IMR-90 (cell line): Measurements from ENCODE around the gene KXD1. TPM values are rescaled to one million over a fixed set of nuclear protein-coding genes. Genes with fewer than 3 reads are reported as not detected.

Experiments used
- ATAC-seq: fragments of 200-7000 bp; cut with Tn5 transposase; 2 replicates; pipeline ENCODE4 v1.9.1; 2020; ENCODE audit warnings: low read depth, mild to moderate bottlenecking, moderate library complexity
- BruUV-seq: library from RNA; stranded (reverse); fragments of 400-500 nt; replicated peaks from 2 replicates; lab custom pipeline; 2021; lab: Mats Ljungman, UMichigan
- CTCF ChIA-PET: fragments of 300-600 bp; formaldehyde crosslinking; extraction: SDS; loops from one replicate; lab custom pipeline; 2021; ENCODE audit warnings: antibody characterized with exemption; lab: Yijun Ruan, JAX
- POLR2A ChIA-PET: fragments of 300-600 bp; sonication (Branson Sonifier 250); formaldehyde crosslinking; loops from one replicate; lab custom pipeline; 2022; ENCODE audit warnings: antibody characterized with exemption; ENCODE audit not compliant: unreplicated experiment; lab: Charles Lee
- DNase-seq: peaks from one replicate; pipeline ENCODE4 v3.0.0; 2013
- H2AFZ ChIP-seq: replicated peaks from 2 replicates; pipeline ENCODE3; 2013; ENCODE audit warnings: low read length, mild to moderate bottlenecking; ENCODE audit not compliant: poor library complexity
- H2AK5ac ChIP-seq: 2 replicates; pipeline ENCODE4 v1.6.1; 2013; ENCODE audit warnings: low read depth, low read length, inconsistent platforms
- H2AK9ac ChIP-seq: replicated peaks from 2 replicates; pipeline ENCODE3; 2013; ENCODE audit warnings: mild to moderate bottlenecking, low read depth, low read length, moderate library complexity; ENCODE audit not compliant: poor library complexity
- H2BK120ac ChIP-seq: 2 replicates; pipeline ENCODE4 v1.6.1; 2013; ENCODE audit warnings: low read depth, low read length, inconsistent platforms
- H2BK15ac ChIP-seq: 3 replicates; pipeline ENCODE4 v1.6.1; 2013; ENCODE audit warnings: low read depth, low read length, inconsistent platforms
- H2BK20ac ChIP-seq: 2 replicates; pipeline ENCODE4 v1.6.1; 2013; ENCODE audit warnings: low read depth, mild to moderate bottlenecking, inconsistent platforms, low read length, moderate library complexity
- H2BK5ac ChIP-seq: 2 replicates; pipeline ENCODE4 v1.6.1; 2013; ENCODE audit warnings: mild to moderate bottlenecking, low read depth, low read length, inconsistent platforms; ENCODE audit not compliant: poor library complexity, severe bottlenecking
- H3K14ac ChIP-seq: replicated peaks from 2 replicates; pipeline ENCODE4 v1.6.1; 2013; ENCODE audit warnings: low read depth, low read length, inconsistent platforms
- H3K18ac ChIP-seq: 2 replicates; pipeline ENCODE4 v1.6.1; 2013; ENCODE audit warnings: low read depth, low read length, control low read depth
- H3K23ac ChIP-seq: 2 replicates; pipeline ENCODE4 v1.6.1; 2013; ENCODE audit warnings: low read depth, low read length, inconsistent platforms
- H3K27ac ChIP-seq: 2 replicates; pipeline ENCODE4 v1.5.1; 2013; ENCODE audit warnings: mild to moderate bottlenecking, control low read depth, low read length; ENCODE audit not compliant: insufficient read depth
- H3K27me3 ChIP-seq: 2 replicates; pipeline ENCODE4 v1.6.1; 2013; ENCODE audit warnings: low read length; ENCODE audit not compliant: control insufficient read depth, insufficient read depth
- H3K36me3 ChIP-seq: 2 replicates; pipeline ENCODE4 v1.6.1; 2013; ENCODE audit warnings: low read length, mixed read lengths; ENCODE audit not compliant: control insufficient read depth, insufficient read depth
- H3K4ac ChIP-seq: 2 replicates; pipeline ENCODE4 v1.6.1; 2013; ENCODE audit warnings: low read depth, low read length, inconsistent platforms
- H3K4me1 ChIP-seq: 2 replicates; pipeline ENCODE4 v1.6.1; 2013; ENCODE audit warnings: low read length, mixed read lengths; ENCODE audit not compliant: control insufficient read depth, insufficient read depth
- H3K4me2 ChIP-seq: 2 replicates; pipeline ENCODE4 v1.6.1; 2013; ENCODE audit warnings: low read depth, mild to moderate bottlenecking, control low read depth, low read length, moderate library complexity
- H3K4me3 ChIP-seq: 2 replicates; pipeline ENCODE4 v1.5.1; 2013; ENCODE audit warnings: low read depth, mild to moderate bottlenecking, control low read depth, low read length, moderate library complexity; ENCODE audit not compliant: insufficient read depth
- H3K56ac ChIP-seq: 2 replicates; pipeline ENCODE4 v1.6.1; 2013; ENCODE audit warnings: low read length, inconsistent platforms; ENCODE audit not compliant: insufficient read depth; ENCODE audit errors: extremely low read depth
- H3K79me1 ChIP-seq, 2 experiments: 2 replicates each; pipeline ENCODE4 v1.6.1; 2013; ENCODE audit warnings: low read length in 2 of 2, inconsistent platforms in 1 of 2, low read depth in 1 of 2
- H3K9ac ChIP-seq: 2 replicates; pipeline ENCODE4 v1.6.1; 2013; ENCODE audit warnings: low read depth, low read length, control low read depth
- H3K9me1 ChIP-seq: 2 replicates; pipeline ENCODE4 v1.6.1; 2013; ENCODE audit warnings: low read length, inconsistent platforms; ENCODE audit not compliant: insufficient read depth
- H3K9me3 ChIP-seq: 2 replicates; pipeline ENCODE4 v1.6.1; 2013; ENCODE audit warnings: low read length; ENCODE audit not compliant: control insufficient read depth, insufficient read depth
- H4K20me1 ChIP-seq: 2 replicates; pipeline ENCODE4 v1.6.1; 2013; ENCODE audit warnings: low read length, inconsistent platforms; ENCODE audit not compliant: insufficient read depth
- H4K5ac ChIP-seq: 2 replicates; pipeline ENCODE4 v1.6.1; 2013; ENCODE audit warnings: mild to moderate bottlenecking, low read depth, low read length, control low read depth
- H4K8ac ChIP-seq, 2 experiments: 2 replicates each; pipeline ENCODE4 v1.6.1; 2013; ENCODE audit warnings: low read depth in 2 of 2, low read length in 2 of 2, control low read depth in 1 of 2, inconsistent platforms in 1 of 2
- H4K91ac ChIP-seq: 2 replicates; pipeline ENCODE4 v1.6.1; 2013; ENCODE audit warnings: low read depth, low read length, inconsistent platforms; ENCODE audit not compliant: insufficient read depth
- BHLHE40 ChIP-seq: fragments of 150-350 bp; IDR thresholded peaks from 2 replicates; pipeline ENCODE4 v1.6.1; 2016; ENCODE audit warnings: mild to moderate bottlenecking, low read depth, low read length
- CEBPB ChIP-seq: IDR thresholded peaks from 2 replicates; pipeline ENCODE4 v1.6.1; 2012; ENCODE audit warnings: low read depth, low read length, improper control_type of control experiment
- CHD1 ChIP-seq: IDR thresholded peaks from 2 replicates; pipeline ENCODE4 v1.6.1; 2012; ENCODE audit warnings: low read depth, low read length, improper control_type of control experiment
- CTCF ChIP-seq: conservative IDR thresholded peaks from 2 replicates; pipeline ENCODE4 v1.5.1; 2012; ENCODE audit warnings: mild to moderate bottlenecking, low read depth, low read length, improper control_type of control experiment
- ELK1 ChIP-seq: fragments of 150-350 bp; IDR thresholded peaks from 2 replicates; pipeline ENCODE4 v1.6.1; 2016; ENCODE audit warnings: low read depth, mild to moderate bottlenecking, low read length, moderate library complexity, borderline replicate concordance
- FOS ChIP-seq: fragments of 150-350 bp; IDR thresholded peaks from 2 replicates; pipeline ENCODE4 v1.6.1; 2016; ENCODE audit warnings: low read depth, low read length
- MAFK ChIP-seq: IDR thresholded peaks from 2 replicates; pipeline ENCODE4 v1.6.1; 2012; ENCODE audit warnings: low read depth, low read length, improper control_type of control experiment
- MAZ ChIP-seq: IDR thresholded peaks from 2 replicates; pipeline ENCODE4 v1.6.1; 2012; ENCODE audit warnings: low read depth, mild to moderate bottlenecking, low read length, improper control_type of control experiment, moderate library complexity, borderline replicate concordance
- MXI1 ChIP-seq: IDR thresholded peaks from 2 replicates; pipeline ENCODE4 v1.6.1; 2012; ENCODE audit warnings: low read depth, mild to moderate bottlenecking, low read length, moderate library complexity, borderline replicate concordance
- NFE2L2 ChIP-seq: fragments of 150-350 bp; IDR thresholded peaks from 2 replicates; pipeline ENCODE4 v1.6.1; 2016; ENCODE audit warnings: low read depth, mild to moderate bottlenecking, low read length
- POLR2A ChIP-seq: IDR thresholded peaks from 2 replicates; pipeline ENCODE4 v1.6.1; 2012; ENCODE audit warnings: mild to moderate bottlenecking, low read depth, low read length
- RCOR1 ChIP-seq: IDR thresholded peaks from 2 replicates; pipeline ENCODE4 v1.6.1; 2012; ENCODE audit warnings: mild to moderate bottlenecking, low read length, improper control_type of control experiment; ENCODE audit not compliant: insufficient replicate concordance
- RFX5 ChIP-seq: IDR thresholded peaks from 2 replicates; pipeline ENCODE4 v1.8.0; 2012; ENCODE audit warnings: low read depth, mild to moderate bottlenecking, low read length, moderate library complexity
- SMC3 ChIP-seq: fragments of 150-350 bp; IDR thresholded peaks from 2 replicates; pipeline ENCODE4 v1.6.1; 2016; ENCODE audit warnings: low read depth, mild to moderate bottlenecking, antibody characterized with exemption, low read length, moderate library complexity
- USF2 ChIP-seq: fragments of 150-350 bp; IDR thresholded peaks from 2 replicates; pipeline ENCODE4 v1.6.1; 2017; ENCODE audit warnings: mild to moderate bottlenecking, antibody characterized with exemption, low read length, low read depth
- WGBS, 2 experiments: methylation state at CpG; one replicate each; pipeline versions ENCODE4 v1.1.5 to v1.1.7; 2013; ENCODE audit warnings: missing lambda C conversion rate in 2 of 2; ENCODE audit not compliant: insufficient read length in 1 of 2; ENCODE audit errors: extremely low coverage in 2 of 2; 5-methylcytosine and 5-hydroxymethylcytosine counted together
- dilution Hi-C: fragments of 300-500 bp; cut with HindIII; formaldehyde crosslinking; loops from one replicate; pipeline ENCODE4 v1.14.3; 2018; ENCODE audit warnings: low sequenced_read_pairs; ENCODE audit not compliant: unreplicated experiment
- in situ Hi-C: fragments of 300-500 bp; cut with MboI; formaldehyde crosslinking; loops from 3 replicates; pipeline ENCODE4 v1.14.3; 2019; ENCODE audit warnings: low sequenced_read_pairs, inconsistent platforms, mixed read lengths
- intact Hi-C: fragments of 100-400 bp; cut with micrococcal nuclease; formaldehyde crosslinking; loops from 2 replicates; pipeline ENCODE4 v1.10.0; 2022
- polyA plus RNA-seq, 3 experiments: library from polyadenylated mRNA; depleted of rRNA; stranded (reverse); fragments of >200 nt; gene quantifications; 2 replicates each; pipeline ENCODE4 v1.2.3, GENCODE V29; 2012; ENCODE audit warnings: low replicate concordance in 1 of 3
- total RNA-seq: library from RNA; depleted of rRNA; stranded (reverse); fragments of >200 nt; gene quantifications from 2 replicates; pipeline ENCODE4 v1.2.3, GENCODE V29; 2012

The KXD1 gene
- total and polyA plus RNA-seq, 2 of the 4 experiments (the other 2 are of a cell fraction) = 66.7 to 196 TPM

- WGBS, 2 experiments = 60% methylated on average over 1 of the region's 25 CpGs; no CpG with 5 or more reads in 1 of the 2 experiments
- dilution Hi-C loops = no loop called here
- H2AFZ ChIP-seq = no peak overlapping the region
- TF ChIP-seq CEBPB (no peak), POLR2A (no peak), CTCF (no peak), MAFK (no peak), MAZ (no peak), SMC3 (no peak), ELK1 (no peak), NFE2L2 (no peak), CHD1 (no peak), FOS (no peak), MXI1 (no peak), RFX5 (no peak), USF2 (no peak), BHLHE40 (no peak), RCOR1 (no peak)
Measured at GRCh38 chr19:18597809-18598660, 40.4 kb downstream of the KXD1 start.

More at GRCh38 chr19:18597809-18598660, 40.4 kb downstream of the KXD1 start:
- H4K5ac ChIP-seq = no peak overlapping the region
- DNase-seq (no peak), ATAC-seq (no peak)
- H2BK15ac ChIP-seq = no peak overlapping the region
- no peak overlapping the region for H3K4me2 ChIP-seq
- no peaks in the 10 kb centered on the region for H3K9me3 ChIP-seq
- H2BK120ac ChIP-seq = no peak overlapping the region
- no peaks in the 10 kb centered on the region for H3K9me1 ChIP-seq
- no peak overlapping the region for H3K14ac ChIP-seq
- H3K27ac ChIP-seq = no peak overlapping the region
- CTCF ChIA-PET = interaction anchor here (0.6 kb wide), 1 partner anchor 116 kb away, joined by 4 read pairs; no protein-coding TSS in a partner anchor
- BruUV-seq = no TSS peak
- H3K23ac ChIP-seq = no peak overlapping the region
- H3K79me1 ChIP-seq = no peaks in the 10 kb centered on the region
- H3K4ac ChIP-seq = no peak overlapping the region
- H2AK9ac ChIP-seq = no peak overlapping the region
- no peak overlapping the region for H3K18ac ChIP-seq
- intact Hi-C loops = no loop called here
- no peak overlapping the region for H4K8ac ChIP-seq
- H3K36me3 ChIP-seq = no peaks in the 10 kb centered on the region
- H2BK20ac ChIP-seq = no peak overlapping the region
- no peak overlapping the region for H2AK5ac ChIP-seq
- no peak overlapping the region for H2BK5ac ChIP-seq
- in situ Hi-C loops = no loop called here
- POLR2A ChIA-PET = no interaction called here
- 0 out of 2 replicates have a peak, but pooled peaks cover 2% of the 10 kb centered on the region for H3K4me1 ChIP-seq
- no peak overlapping the region for H4K91ac ChIP-seq
- no peak overlapping the region for H3K56ac ChIP-seq
- H4K20me1 ChIP-seq = peaks cover 6% of the 10 kb centered on the region
- H3K27me3 ChIP-seq = peaks cover 4% of the 10 kb centered on the region
- H3K4me3 ChIP-seq = no peak overlapping the region
- no peak overlapping the region for H3K9ac ChIP-seq
